Gastroesophageal sphincter (tissue), 4 donors: ENCODE data around the gene SERPINE2. TPM values are rescaled to one million over a fixed set of nuclear protein-coding genes. Genes with fewer than 3 reads are reported as not detected.

Experiments used
- ATAC-seq: fragments of 150-250 bp; one replicate; pipeline ENCODE4 v1.9.1; 2016; ENCODE audit warnings: mild to moderate bottlenecking, moderate library complexity
- H3K27ac ChIP-seq, 4 donors: fragments of 200-600 bp; sonication (generic) in 3 of 4; 1 replicate in 3 of 4; 2 replicates in 1 of 4; pipeline ENCODE4 v1.5.1; 2016 to 2019
- H3K27me3 ChIP-seq: fragments of 200-600 bp; sonication (generic); one replicate; pipeline ENCODE4 v1.5.1; 2019
- H3K36me3 ChIP-seq, 2 donors: fragments of 200-600 bp; sonication (generic); one replicate each; pipeline ENCODE4 v1.5.1; 2019; ENCODE audit warnings: control low read depth in 1 of 2
- H3K4me1 ChIP-seq, 3 donors: fragments of 200-600 bp; sonication (generic); 1 replicate in 2 of 3; 2 replicates in 1 of 3; pipeline ENCODE4 v1.5.1; 2016 to 2019; ENCODE audit warnings: control low read depth in 2 of 3
- H3K4me3 ChIP-seq, 2 donors: fragments of 200-600 bp; sonication (generic); one replicate each; pipeline ENCODE4 v1.5.1; 2019; ENCODE audit warnings: mild to moderate bottlenecking in 1 of 2, moderate library complexity in 1 of 2
- H3K9me3 ChIP-seq, 3 donors: fragments of 200-600 bp; sonication (generic); one replicate each; pipeline ENCODE4 v1.5.1; 2017 to 2019; ENCODE audit warnings: control low read depth in 2 of 3
- CTCF ChIP-seq, 4 experiments: fragments of 200-600 bp in 2 of 4; fragments of 450-650 bp in 2 of 4; sonication (generic) in 1 of 4; IDR thresholded peaks; one replicate each; pipeline ENCODE4 v1.5.1; 2017 to 2019; ENCODE audit warnings: antibody characterized with exemption in 4 of 4, mild to moderate bottlenecking in 2 of 4, moderate library complexity in 2 of 4
- EP300 ChIP-seq: sonication (generic); formaldehyde crosslinking; IDR thresholded peaks from one replicate; pipeline ENCODE4 v1.6.1; 2017; ENCODE audit warnings: antibody characterized with exemption, mild to moderate bottlenecking
- POLR2A ChIP-seq, 2 donors: fragments of 450-650 bp; IDR thresholded peaks; one replicate each; pipeline ENCODE4 v1.6.1; 2017; ENCODE audit warnings: antibody characterized with exemption in 2 of 2, mild to moderate bottlenecking in 2 of 2, moderate library complexity in 1 of 2
- POLR2AphosphoS5 ChIP-seq: sonication (generic); formaldehyde crosslinking; IDR thresholded peaks from one replicate; pipeline ENCODE4 v1.6.1; 2017; ENCODE audit warnings: antibody characterized with exemption
- WGBS, 2 donors: methylation state at CpG; one replicate each; pipeline ENCODE4 v1.1.5; 2018; ENCODE audit warnings: low coverage in 1 of 2; 5-methylcytosine and 5-hydroxymethylcytosine counted together
- total RNA-seq, 4 donors: library from RNA; depleted of rRNA; stranded (reverse); fragments of >200 nt; gene quantifications; one replicate each; pipeline ENCODE4 v1.1.0, GENCODE V29; 2016

Gene SERPINE2
- total RNA-seq, 4 donors from 2014 or later = 12.5 to 130 (median 48.6) TPM

DNA sequence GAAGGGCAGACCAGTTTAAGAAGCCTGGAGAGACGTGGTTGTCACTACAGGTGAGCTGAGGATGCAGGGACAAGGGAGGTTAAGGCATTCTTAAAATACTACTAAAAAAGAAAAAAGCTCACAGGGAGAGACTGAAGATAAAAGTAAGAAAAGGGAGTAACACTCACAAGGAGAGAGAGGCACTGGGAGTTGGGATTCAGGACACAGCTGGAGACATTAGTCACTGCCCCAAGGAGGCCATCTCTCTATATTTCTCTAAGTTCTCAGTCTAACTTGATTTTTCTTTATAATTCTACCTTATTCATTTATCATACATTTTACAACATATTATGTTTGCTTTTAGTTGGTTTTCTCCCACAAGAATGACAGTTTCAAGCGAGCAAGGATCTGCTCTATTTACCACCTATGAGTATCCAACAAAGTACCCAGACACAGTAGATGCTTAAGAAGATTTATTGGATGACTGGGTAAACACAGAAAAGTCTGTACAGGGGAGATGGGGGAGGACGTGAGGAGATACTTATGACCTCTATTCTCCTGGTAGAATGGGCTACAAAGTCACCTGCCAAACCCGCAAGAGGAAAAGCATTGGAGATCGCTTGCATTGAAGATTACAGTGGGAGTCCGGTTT is 2.2 kb downstream of the SERPINE2 start:
- 89% methylated on average over 3 to 6 of the region's 6 CpGs for WGBS, 2 donors
- Histone ChIP-seq H3K4me1 (peaks cover 0 to 24% (median 10%) of the 10 kb centered on the region in 3 donors), H3K4me3 (no peak overlapping the region), H3K9me3 (no peaks in the 10 kb centered on the region), H3K27ac (no peak overlapping the region), H3K27me3 (peaks cover 31% of the 10 kb centered on the region), H3K36me3 (no peaks in the 10 kb centered on the region)
- no peak for ATAC-seq
- no peak for TF ChIP-seq POLR2A (IDR thresholded peaks at IDR 0.05)
- no peak for TF ChIP-seq EP300
- no peak for TF ChIP-seq POLR2AphosphoS5
- TF ChIP-seq CTCF (IDR thresholded peaks at IDR 0.05) = no peak

GRCh38 chr2:224034017-224034416 is 5.1 kb downstream of the SERPINE2 start:
- no peak for ATAC-seq
- WGBS, 2 donors = 94 to 100% methylated on average over 3 of the region's 5 CpGs
- H3K4me1 ChIP-seq = peaks cover 0 to 29% (median 0%) of the 10 kb centered on the region in 3 donors
- H3K27me3 ChIP-seq = peaks cover 23% of the 10 kb centered on the region
- H3K27ac ChIP-seq = no peak overlapping the region
- H3K4me3 ChIP-seq = no peak overlapping the region
- no peaks in the 10 kb centered on the region for H3K9me3 ChIP-seq
- TF ChIP-seq POLR2A (IDR thresholded peaks at IDR 0.05) = no peak
- no peak for TF ChIP-seq POLR2AphosphoS5
- no peak for TF ChIP-seq EP300
- no peak for TF ChIP-seq CTCF (IDR thresholded peaks at IDR 0.05)
- no peaks in the 10 kb centered on the region for H3K36me3 ChIP-seq

GRCh38 chr2:224033601-224034000 is 5.5 kb downstream of the SERPINE2 start:
- WGBS, 2 donors = 72 to 87% methylated on average over 2 to 3 of the region's 3 CpGs
- Histone ChIP-seq H3K9me3 (no peaks in the 10 kb centered on the region), H3K27me3 (peaks cover 19% of the 10 kb centered on the region), H3K27ac (no peak overlapping the region), H3K4me1 (peaks cover 0 to 26% (median 0%) of the 10 kb centered on the region in 3 donors), H3K4me3 (no peak overlapping the region), H3K36me3 (no peaks in the 10 kb centered on the region)
- ATAC-seq = no peak
- TF ChIP-seq CTCF (IDR thresholded peaks at IDR 0.05) = no peak
- no peak for TF ChIP-seq POLR2A (IDR thresholded peaks at IDR 0.05)
- no peak for TF ChIP-seq EP300

DNA sequence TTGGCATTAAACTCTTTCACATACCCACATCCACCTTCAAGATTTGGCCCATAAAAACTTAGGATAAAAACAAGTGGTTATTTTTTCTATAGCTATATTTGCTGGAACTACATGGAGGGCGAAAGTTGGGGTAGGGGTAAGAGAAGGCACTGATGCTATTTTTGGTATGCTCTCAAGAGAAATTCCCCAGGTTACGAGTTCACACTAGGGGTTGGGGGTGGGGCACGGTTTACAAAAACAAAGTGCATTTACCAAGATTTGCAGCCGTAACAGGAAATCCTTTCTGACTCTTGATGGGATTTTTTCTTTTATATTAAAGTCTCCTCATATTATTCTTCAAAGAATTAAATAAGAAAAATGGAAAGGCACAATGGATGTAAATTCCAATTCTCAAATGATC is 6.8 kb downstream of the SERPINE2 start:
- TF ChIP-seq POLR2AphosphoS5 (no peak), CTCF (IDR thresholded peaks at IDR 0.05) (no peak), POLR2A (IDR thresholded peaks at IDR 0.05) (no peak), EP300 (no peak)
- Histone ChIP-seq H3K4me3 (no peak overlapping the region), H3K27me3 (peaks cover 13% of the 10 kb centered on the region), H3K4me1 (peaks cover 0 to 18% (median 0%) of the 10 kb centered on the region in 3 donors), H3K9me3 (no peaks in the 10 kb centered on the region), H3K27ac (no peak overlapping the region), H3K36me3 (no peaks in the 10 kb centered on the region)
- ATAC-seq = no peak
- whole genome bisulfite sequencing, 2 donors = 72 to 83% methylated on average over 1 to 4 of the region's 4 CpGs

DNA sequence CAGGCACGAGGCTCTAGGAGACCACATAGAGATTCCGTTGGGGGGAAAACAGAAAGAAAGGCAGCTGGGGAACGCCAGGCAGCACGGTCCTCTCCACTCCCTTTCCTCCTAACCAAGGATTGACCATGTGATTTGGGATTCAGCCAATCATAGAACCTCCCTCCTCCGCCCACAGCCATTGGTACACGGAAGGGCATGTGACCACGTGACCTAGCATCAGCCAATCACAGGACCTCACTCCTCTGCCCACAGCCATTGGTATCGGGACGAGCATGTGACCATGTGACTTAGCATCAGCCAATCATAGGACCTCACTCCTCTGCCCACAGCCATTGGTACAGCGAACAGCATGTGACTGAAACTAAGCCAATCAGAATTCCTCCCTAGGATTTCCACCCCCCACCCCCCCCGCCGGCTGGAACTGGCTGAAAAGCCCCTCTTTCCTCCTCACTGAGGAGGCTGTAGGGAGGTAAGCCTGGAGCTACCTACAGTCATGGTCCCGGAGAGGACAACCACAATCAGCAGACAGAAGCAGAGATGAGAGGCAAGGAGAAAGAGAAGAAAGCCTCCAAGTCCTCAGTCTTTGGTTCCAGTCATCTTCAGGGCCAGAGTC is 7.6 kb downstream of the SERPINE2 start:
- no peaks in the 10 kb centered on the region for H3K36me3 ChIP-seq
- TF ChIP-seq POLR2AphosphoS5 (no peak), CTCF (IDR thresholded peaks at IDR 0.05) (no peak), EP300 (no peak), POLR2A (IDR thresholded peaks at IDR 0.05) (no peak)
- 100% methylated on average over 3 of the region's 13 CpGs; no CpG with 5 or more reads in 1 of the 2 donors for WGBS, 2 donors

More for the DNA sequence above, 7.6 kb downstream of the SERPINE2 start:
- H3K27me3 ChIP-seq = peaks cover 9% of the 10 kb centered on the region
- H3K9me3 ChIP-seq = no peaks in the 10 kb centered on the region
- no peak overlapping the region for H3K27ac ChIP-seq
- H3K4me3 ChIP-seq = no peak overlapping the region
- no peak for ATAC-seq
- H3K4me1 ChIP-seq = peaks cover 0 to 18% (median 0%) of the 10 kb centered on the region in 3 donors
